H9 (cell line): ENCODE results near the gene MYLK3. TPM values are rescaled to one million over a fixed set of nuclear protein-coding genes. Genes with fewer than 3 reads are reported as not detected.

Source experiments
- DNase-seq: peaks from one replicate; pipeline ENCODE4 v3.0.0-alpha.2; 2017
- H2AFZ ChIP-seq: one replicate; pipeline ENCODE4 v1.6.1; 2013; ENCODE audit warnings: mild to moderate bottlenecking, low read length, control low read depth, moderate library complexity
- H2AK5ac ChIP-seq: 2 replicates; pipeline ENCODE4 v1.6.1; 2013; ENCODE audit warnings: low read length, control low read depth, mixed read lengths; ENCODE audit not compliant: insufficient read length
- H2BK120ac ChIP-seq: one replicate; pipeline ENCODE4 v1.6.1; 2013; ENCODE audit warnings: low read depth, mild to moderate bottlenecking, low read length, control low read depth, inconsistent platforms; ENCODE audit not compliant: poor library complexity, severe bottlenecking
- H2BK12ac ChIP-seq: 2 replicates; pipeline ENCODE4 v1.6.1; 2013; ENCODE audit warnings: low read length, control low read depth, mixed read lengths, low read depth; ENCODE audit not compliant: insufficient read length
- H2BK15ac ChIP-seq: 2 replicates; pipeline ENCODE4 v1.6.1; 2013; ENCODE audit warnings: low read depth, low read length, control low read depth
- H2BK20ac ChIP-seq: one replicate; pipeline ENCODE4 v1.6.1; 2013; ENCODE audit warnings: low read depth, mild to moderate bottlenecking, low read length, control low read depth, inconsistent platforms; ENCODE audit not compliant: poor library complexity, severe bottlenecking
- H2BK5ac ChIP-seq: 2 replicates; pipeline ENCODE4 v1.6.1; 2013; ENCODE audit warnings: low read length, control low read depth, mixed read lengths; ENCODE audit not compliant: insufficient read length
- H3K14ac ChIP-seq: 2 replicates; pipeline ENCODE4 v1.6.1; 2013; ENCODE audit warnings: low read length, control low read depth; ENCODE audit not compliant: insufficient read depth
- H3K18ac ChIP-seq: 2 replicates; pipeline ENCODE4 v1.6.1; 2013; ENCODE audit warnings: low read depth, mild to moderate bottlenecking, mixed read lengths, low read length, control low read depth; ENCODE audit not compliant: insufficient read length
- H3K23ac ChIP-seq: 2 replicates; pipeline ENCODE4 v1.6.1; 2013; ENCODE audit warnings: low read length, control low read depth, mixed read lengths, low read depth; ENCODE audit not compliant: insufficient read length
- H3K23me2 ChIP-seq: 2 replicates; pipeline ENCODE4 v1.6.1; 2013; ENCODE audit warnings: low read depth, mild to moderate bottlenecking, mixed read lengths, low read length, control low read depth; ENCODE audit not compliant: insufficient read length, poor library complexity, severe bottlenecking
- H3K27ac ChIP-seq: 2 replicates; pipeline ENCODE4 v1.5.1; 2013; ENCODE audit warnings: low read length, control low read depth, mixed read lengths, low read depth; ENCODE audit not compliant: insufficient read length
- H3K27me3 ChIP-seq: 2 replicates; pipeline ENCODE4 v1.6.1; 2013; ENCODE audit warnings: low read length, control low read depth, inconsistent platforms; ENCODE audit not compliant: insufficient read depth
- H3K4ac ChIP-seq: 2 replicates; pipeline ENCODE4 v1.6.1; 2013; ENCODE audit warnings: low read depth, mild to moderate bottlenecking, control low read depth, inconsistent platforms, low read length, moderate library complexity
- H3K4me1 ChIP-seq: 2 replicates; pipeline ENCODE4 v1.6.1; 2013; ENCODE audit warnings: low read length, control low read depth, inconsistent platforms; ENCODE audit not compliant: insufficient read depth
- H3K4me2 ChIP-seq: 2 replicates; pipeline ENCODE4 v1.6.1; 2013; ENCODE audit warnings: low read length, control low read depth, mixed read lengths; ENCODE audit not compliant: insufficient read length, insufficient read depth
- H3K56ac ChIP-seq: 2 replicates; pipeline ENCODE4 v1.6.1; 2013; ENCODE audit warnings: low read depth, mild to moderate bottlenecking, mixed read lengths, low read length, control low read depth; ENCODE audit not compliant: insufficient read length
- H3K79me1 ChIP-seq: 2 replicates; pipeline ENCODE4 v1.6.1; 2013; ENCODE audit warnings: low read depth, mild to moderate bottlenecking, moderate library complexity, low read length, control low read depth, inconsistent platforms; ENCODE audit not compliant: insufficient read depth, poor library complexity, severe bottlenecking
- H3K79me2 ChIP-seq: 2 replicates; pipeline ENCODE4 v1.6.1; 2013; ENCODE audit warnings: low read length, control low read depth, inconsistent platforms; ENCODE audit not compliant: insufficient read depth
- H3K9ac ChIP-seq: 2 replicates; pipeline ENCODE4 v1.6.1; 2013; ENCODE audit warnings: low read length, control low read depth, mixed read lengths; ENCODE audit not compliant: insufficient read length; ENCODE audit errors: extremely low read depth
- H3K9me3 ChIP-seq: one replicate; pipeline ENCODE4 v1.6.1; 2013; ENCODE audit warnings: low read depth, low read length, inconsistent platforms; ENCODE audit not compliant: control insufficient read depth
- H3T11ph ChIP-seq: one replicate; pipeline ENCODE4 v1.6.1; 2013; ENCODE audit warnings: mild to moderate bottlenecking, low read length, control low read depth, inconsistent platforms
- H4K20me1 ChIP-seq: one replicate; pipeline ENCODE4 v1.6.1; 2013; ENCODE audit not compliant: control insufficient read depth, insufficient read length, insufficient read depth
- H4K5ac ChIP-seq: 2 replicates; pipeline ENCODE4 v1.6.1; 2013; ENCODE audit warnings: low read depth, mild to moderate bottlenecking, mixed read lengths, low read length, control low read depth; ENCODE audit not compliant: insufficient read length
- H4K8ac ChIP-seq: replicated peaks from 2 replicates; pipeline ENCODE4 v1.6.1; 2013; ENCODE audit warnings: low read length, control low read depth, mixed read lengths, low read depth; ENCODE audit not compliant: insufficient read length
- H4K91ac ChIP-seq: 2 replicates; pipeline ENCODE4 v1.6.1; 2013; ENCODE audit warnings: low read depth, mild to moderate bottlenecking, moderate library complexity, mixed read lengths, low read length, control low read depth; ENCODE audit not compliant: insufficient read length
- H3K27ac Mint-ChIP-seq, 3 experiments: 2 replicates in 2 of 3; 3 replicates in 1 of 3; pipeline ENCODE4 v1.8.0; 2020 to 2021; ENCODE audit warnings: mixed read lengths in 3 of 3, mild to moderate bottlenecking in 1 of 3, moderate library complexity in 1 of 3
- H3K27me3 Mint-ChIP-seq: 2 replicates; pipeline ENCODE4 v1.8.0; 2021; ENCODE audit warnings: low read depth, mild to moderate bottlenecking, moderate library complexity, mixed read lengths
- H3K36me3 Mint-ChIP-seq, 3 experiments: 2 replicates in 2 of 3; 3 replicates in 1 of 3; pipeline ENCODE4 v1.8.0; 2020 to 2021; ENCODE audit warnings: low read depth in 3 of 3, mixed read lengths in 3 of 3; ENCODE audit not compliant: insufficient read depth in 1 of 3
- H3K4me1 Mint-ChIP-seq, 2 experiments: 2 replicates each; pipeline ENCODE4 v1.8.0; 2020; ENCODE audit warnings: mixed read lengths in 2 of 2
- H3K4me3 Mint-ChIP-seq, 2 experiments: 2 replicates in 1 of 2; 3 replicates in 1 of 2; pipeline ENCODE4 v1.8.0; 2020 to 2021; ENCODE audit warnings: mild to moderate bottlenecking in 2 of 2, mixed read lengths in 2 of 2, moderate library complexity in 1 of 2
- H3K9me3 Mint-ChIP-seq, 2 experiments: 2 replicates in 1 of 2; 3 replicates in 1 of 2; pipeline ENCODE4 v1.8.0; 2020; ENCODE audit warnings: mild to moderate bottlenecking in 2 of 2, mixed read lengths in 2 of 2, moderate library complexity in 1 of 2
- WGBS: extraction: QIAGEN DNeasy Blood & Tissue Kit; methylation state at CpG from one replicate; pipeline ENCODE4 v1.1.7; 2013; ENCODE audit warnings: missing lambda C conversion rate, low lambda C conversion rate, mixed read lengths; ENCODE audit not compliant: insufficient read length; ENCODE audit errors: extremely low coverage; 5-methylcytosine and 5-hydroxymethylcytosine counted together
- total RNA-seq: library from RNA; stranded (reverse); gene quantifications from 2 replicates; pipeline ENCODE4 v1.2.1, GENCODE V29; 2021
- TF ChIP-seq, protein P1 (sequence below): fragments of 200-600 bp; sonication (generic); conservative IDR thresholded peaks from 3 replicates; pipeline ENCODE4 v1.8.0; 2021; ENCODE audit warnings: antibody characterized with exemption, mild to moderate bottlenecking

MYLK3 gene
- total RNA-seq, 1 experiment from 2014 or later: 0.90 TPM

DNA sequence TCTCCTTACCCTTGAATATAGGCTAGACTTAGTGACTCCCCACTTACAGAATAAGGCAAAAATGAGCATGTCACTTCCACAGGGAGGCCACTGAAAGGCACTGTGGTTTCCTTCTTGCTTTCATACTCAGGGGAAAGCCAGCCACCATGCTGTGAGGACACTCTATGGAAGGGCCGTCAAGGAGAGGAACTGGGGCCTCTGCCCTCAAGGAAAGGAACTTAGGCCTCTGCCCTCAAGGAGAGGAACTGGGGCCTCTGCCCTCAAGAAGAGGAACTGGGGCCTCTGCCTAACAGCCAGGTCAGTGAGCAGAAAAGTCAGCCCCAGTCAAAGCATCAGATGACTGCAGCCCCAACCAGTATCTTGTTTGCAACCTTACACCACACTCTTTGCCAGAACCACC, 89.2 kb downstream of the MYLK3 start:
- no CpG with 5 or more reads among the region's 1 CpG for WGBS
- Histone ChIP-seq H4K91ac (no peak overlapping the region), H3K4me1 (no peaks in the 10 kb centered on the region), H3K9ac (no peak overlapping the region), H3K9me3 (no peaks in the 10 kb centered on the region), H3K79me1 (no peaks in the 10 kb centered on the region), H2BK12ac (no peak overlapping the region), H3K79me2 (no peaks in the 10 kb centered on the region), H3K23me2 (no peaks in the 10 kb centered on the region), H2BK20ac (no peak overlapping the region), H2AK5ac (no peak overlapping the region), H2AFZ (no peak overlapping the region), H4K5ac (no peak overlapping the region), H3K23ac (no peak overlapping the region), H3K27ac (no peak overlapping the region), H3K4ac (no peak overlapping the region), H2BK15ac (no peak overlapping the region), H3K56ac (no peak overlapping the region), H3T11ph (no peak overlapping the region), H4K8ac (no peak overlapping the region), H3K18ac (no peak overlapping the region), H3K14ac (no peak overlapping the region), H2BK120ac (no peak overlapping the region), H4K20me1 (no peaks in the 10 kb centered on the region), H3K27me3 (no peaks in the 10 kb centered on the region), H2BK5ac (no peak overlapping the region), H3K4me2 (no peak overlapping the region)
- TF ChIP-seq, protein P1, sequence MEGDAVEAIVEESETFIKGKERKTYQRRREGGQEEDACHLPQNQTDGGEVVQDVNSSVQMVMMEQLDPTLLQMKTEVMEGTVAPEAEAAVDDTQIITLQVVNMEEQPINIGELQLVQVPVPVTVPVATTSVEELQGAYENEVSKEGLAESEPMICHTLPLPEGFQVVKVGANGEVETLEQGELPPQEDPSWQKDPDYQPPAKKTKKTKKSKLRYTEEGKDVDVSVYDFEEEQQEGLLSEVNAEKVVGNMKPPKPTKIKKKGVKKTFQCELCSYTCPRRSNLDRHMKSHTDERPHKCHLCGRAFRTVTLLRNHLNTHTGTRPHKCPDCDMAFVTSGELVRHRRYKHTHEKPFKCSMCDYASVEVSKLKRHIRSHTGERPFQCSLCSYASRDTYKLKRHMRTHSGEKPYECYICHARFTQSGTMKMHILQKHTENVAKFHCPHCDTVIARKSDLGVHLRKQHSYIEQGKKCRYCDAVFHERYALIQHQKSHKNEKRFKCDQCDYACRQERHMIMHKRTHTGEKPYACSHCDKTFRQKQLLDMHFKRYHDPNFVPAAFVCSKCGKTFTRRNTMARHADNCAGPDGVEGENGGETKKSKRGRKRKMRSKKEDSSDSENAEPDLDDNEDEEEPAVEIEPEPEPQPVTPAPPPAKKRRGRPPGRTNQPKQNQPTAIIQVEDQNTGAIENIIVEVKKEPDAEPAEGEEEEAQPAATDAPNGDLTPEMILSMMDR: no peak
- 0 out of 5 replicates have a peak, but pooled peaks cover 0 to 3% of the 10 kb centered on the region in 2 experiments for H3K9me3 Mint-ChIP-seq
- H3K4me3 Mint-ChIP-seq: no peak overlapping the region
- H3K4me1 Mint-ChIP-seq: no peaks in the 10 kb centered on the region
- no peak overlapping the region for H3K27ac Mint-ChIP-seq
- no peak for DNase-seq
- H3K27me3 Mint-ChIP-seq: no peaks in the 10 kb centered on the region
- peaks cover 21 to 49% (median 40%) of the 10 kb centered on the region in 3 experiments for H3K36me3 Mint-ChIP-seq

Other genes starting within 250 kb of the MYLK3 start
- gene SHCBP1, start 127.0 kb downstream of the MYLK3 start, total RNA-seq: 16.6 and 17.2 TPM in 2 replicates
- gene VPS35, start 59.2 kb downstream of the MYLK3 start, total RNA-seq: 66.9 and 70.4 TPM in 2 replicates
- 85.1 and 95.0 TPM in 2 replicates for gene ORC6, start 58.7 kb downstream of the MYLK3 start, total RNA-seq
- 16.7 and 18.2 TPM in 2 replicates for gene C16orf87, start 82.8 kb upstream of the MYLK3 start, total RNA-seq
- gene GPT2, start 136.0 kb upstream of the MYLK3 start, total RNA-seq: 68.3 and 68.8 TPM in 2 replicates
- gene DNAJA2, start 225.3 kb upstream of the MYLK3 start, total RNA-seq: 102 and 107 TPM in 2 replicates